ENCODE results near the gene LRP8. TPM values are rescaled to one million over a fixed set of nuclear protein-coding genes. Genes with fewer than 3 reads are reported as not detected.

The LRP8 gene
- polyA plus RNA-seq, 1 donor (not counting 4 experiments of a cell fraction or from before 2014, with no cell fraction given) = 31.0 TPM

GRCh38 chr1:53197291-53198200, 130.3 kb downstream of the LRP8 start:
- no peaks in the 10 kb centered on the region for H3K9me1 ChIP-seq (ENCODE audit: control insufficient read depth, extremely low read depth, insufficient read depth, low read length)
- H3K9me3 ChIP-seq (ENCODE audit: control insufficient read depth, low read depth, low read length) = no peaks in the 10 kb centered on the region
- H3K36me3 ChIP-seq (ENCODE audit: control insufficient read depth in 2 of 2, extremely low read depth in 1 of 2, insufficient read depth in 2 of 2, low read length in 2 of 2) = peaks cover 1 to 6% of the 10 kb centered on the region in 2 experiments
- dilution Hi-C loops (cut with MboI; ENCODE audit: extremely low pct_ligation_motif_present, low sequenced_read_pairs) = no loop called here
- H2AFZ ChIP-seq (ENCODE audit: control insufficient read depth, low read length) = peak overlapping the region; percentile 45
- FAIRE-seq (no peak), DNase-seq (ENCODE audit: low read depth, low spot score) (no peak)
- TF ChIP-seq CTCF (optimal IDR thresholded peaks at IDR 0.05 in 1 of 3, IDR thresholded peaks at IDR 0.05 in 1 of 3, conservative IDR thresholded peaks at IDR 0.05 in 1 of 3; ENCODE audit: extremely low read depth in 1 of 3, insufficient read depth in 2 of 3, low read length in 3 of 3) = no peak
- TF ChIP-seq EZH2 (IDR thresholded peaks at IDR 0.05; ENCODE audit: low read length) = no peak
- peak overlapping the region; percentile 91 for H3K4me2 ChIP-seq (ENCODE audit: control insufficient read depth, extremely low read depth, insufficient read depth, low read depth, low read length)
- peaks cover 23% of the 10 kb centered on the region for H3K4me1 ChIP-seq (ENCODE audit: control insufficient read depth, extremely low read depth, insufficient read depth, low read length)
- H3K79me2 ChIP-seq (ENCODE audit: control insufficient read depth, insufficient read depth, low read length) = peaks cover 8% of the 10 kb centered on the region
- H3K4me3 ChIP-seq (ENCODE audit: control insufficient read depth in 2 of 3, extremely low read depth in 1 of 3, insufficient read depth in 2 of 3, low read depth in 1 of 3, low read length in 3 of 3) = peak overlapping the region; percentile 72 to 90 (median 86)
- H3K9ac ChIP-seq (ENCODE audit: control insufficient read depth, extremely low read depth, insufficient read depth, low read length) = peak overlapping the region; percentile 84
- peak overlapping the region; percentile 82 for H3K27ac ChIP-seq (ENCODE audit: control insufficient read depth, insufficient read depth, low read length)
- no peaks in the 10 kb centered on the region for H3K27me3 ChIP-seq (ENCODE audit: control insufficient read depth, extremely low read depth, insufficient read depth, low read length)
- no peaks in the 10 kb centered on the region for H4K20me1 ChIP-seq (ENCODE audit: control insufficient read depth, extremely low read depth, insufficient read depth, low read length)

- H3K4me1 ChIP-seq (ENCODE audit: control insufficient read depth, extremely low read depth, insufficient read depth, low read length) = peaks cover 23% of the 10 kb centered on the region
- no peak for FAIRE-seq
- dilution Hi-C loops (cut with MboI; ENCODE audit: extremely low pct_ligation_motif_present, low sequenced_read_pairs) = no loop called here
These were observed 131.2 kb downstream of the LRP8 start, which contains the start of gene CPT2 for GRCh38 chr1:53196485-53197290. TSS of gene CPT2 (plus strand) at chr1:53196824. CDS start at chr1:53196944, 120 bp downstream.

More at GRCh38 chr1:53196485-53197290, 131.2 kb downstream of the LRP8 start, which contains the start of gene CPT2:
- no peaks in the 10 kb centered on the region for H3K9me3 ChIP-seq (ENCODE audit: control insufficient read depth, low read depth, low read length)
- peak within 1 kb of the TSS; percentile 84 for H3K9ac ChIP-seq (ENCODE audit: control insufficient read depth, extremely low read depth, insufficient read depth, low read length)
- H3K27me3 ChIP-seq (ENCODE audit: control insufficient read depth, extremely low read depth, insufficient read depth, low read length) = no peaks in the 10 kb centered on the region
- H4K20me1 ChIP-seq (ENCODE audit: control insufficient read depth, extremely low read depth, insufficient read depth, low read length) = no peaks in the 10 kb centered on the region
- H3K79me2 ChIP-seq (ENCODE audit: control insufficient read depth, insufficient read depth, low read length) = peaks cover 8% of the 10 kb centered on the region
- peak; percentile 69 for DNase-seq (ENCODE audit: low read depth, low spot score)
- peak within 1 kb of the TSS; percentile 82 for H3K27ac ChIP-seq (ENCODE audit: control insufficient read depth, insufficient read depth, low read length)
- TF ChIP-seq EZH2 (IDR thresholded peaks at IDR 0.05; ENCODE audit: low read length) (no peak), CTCF (optimal IDR thresholded peaks at IDR 0.05 in 1 of 3, IDR thresholded peaks at IDR 0.05 in 1 of 3, conservative IDR thresholded peaks at IDR 0.05 in 1 of 3; ENCODE audit: extremely low read depth in 1 of 3, insufficient read depth in 2 of 3, low read length in 3 of 3) (no peak)
- no peaks in the 10 kb centered on the region for H3K36me3 ChIP-seq (ENCODE audit: control insufficient read depth in 2 of 2, extremely low read depth in 1 of 2, insufficient read depth in 2 of 2, low read length in 2 of 2)
- H2AFZ ChIP-seq (ENCODE audit: control insufficient read depth, low read length) = peak within 1 kb of the TSS; percentile 45
- peak within 1 kb of the TSS; percentile 72 to 90 (median 86) for H3K4me3 ChIP-seq (ENCODE audit: control insufficient read depth in 2 of 3, extremely low read depth in 1 of 3, insufficient read depth in 2 of 3, low read depth in 1 of 3, low read length in 3 of 3)
- no peaks in the 10 kb centered on the region for H3K9me1 ChIP-seq (ENCODE audit: control insufficient read depth, extremely low read depth, insufficient read depth, low read length)
- H3K4me2 ChIP-seq (ENCODE audit: control insufficient read depth, extremely low read depth, insufficient read depth, low read depth, low read length) = peak within 1 kb of the TSS; percentile 91
